Stimulated activated CD4-positive, alpha-beta T cell treated with anti-CD3 and anti-CD28 coated beads, TNF-alpha, amount 100 ng/mL, for 1 hour (primary cell): ENCODE data around the gene PTPRN2.
"Not testable (repeated sequence)": the region's sequence is repeated elsewhere in the genome, so short reads cannot be mapped to it uniquely, and the experiment has no call there.

Source experiments
- DNase-seq, 3 donors: peaks; one replicate each; pipeline ENCODE4 v3.0.0-alpha.2; 2020; ENCODE audit warnings: low read depth in 3 of 3, low spot score in 1 of 3

Gene PTPRN2

DNA sequence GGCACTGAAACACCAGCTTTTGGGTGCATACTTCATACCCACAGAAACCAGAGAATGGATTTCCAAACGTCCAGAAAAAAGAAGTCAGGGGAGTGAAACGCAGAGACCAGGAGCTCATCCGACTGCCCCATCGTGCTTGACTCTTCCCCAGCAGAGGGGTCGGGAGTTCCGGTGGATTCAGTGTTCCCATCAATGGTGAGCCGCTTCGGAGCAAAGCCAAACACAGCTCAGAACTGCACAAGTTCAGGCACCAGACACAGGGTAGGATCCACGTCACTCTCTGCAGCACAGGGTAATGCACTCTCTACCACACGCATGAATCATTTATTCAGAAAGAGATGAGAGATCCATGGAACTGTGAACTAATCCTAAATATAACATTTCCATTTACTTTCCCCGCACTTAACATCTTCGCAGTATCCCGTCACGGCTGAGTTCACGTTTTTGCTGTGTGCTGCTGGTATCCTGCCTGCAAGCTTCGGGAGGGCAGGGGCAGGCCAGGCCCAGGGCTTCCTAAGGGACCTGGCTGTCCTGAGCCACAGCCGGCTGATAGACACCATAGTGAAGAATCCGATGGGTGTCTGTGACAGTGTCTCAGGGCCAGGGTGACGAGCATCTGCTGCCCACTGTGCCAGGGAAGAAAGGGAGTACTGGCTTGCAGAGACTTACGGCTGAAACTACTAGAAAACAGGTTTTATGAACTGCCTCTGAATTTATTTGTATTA, 545.3 kb downstream of the PTPRN2 start:
- no peak for DNase-seq

DNA sequence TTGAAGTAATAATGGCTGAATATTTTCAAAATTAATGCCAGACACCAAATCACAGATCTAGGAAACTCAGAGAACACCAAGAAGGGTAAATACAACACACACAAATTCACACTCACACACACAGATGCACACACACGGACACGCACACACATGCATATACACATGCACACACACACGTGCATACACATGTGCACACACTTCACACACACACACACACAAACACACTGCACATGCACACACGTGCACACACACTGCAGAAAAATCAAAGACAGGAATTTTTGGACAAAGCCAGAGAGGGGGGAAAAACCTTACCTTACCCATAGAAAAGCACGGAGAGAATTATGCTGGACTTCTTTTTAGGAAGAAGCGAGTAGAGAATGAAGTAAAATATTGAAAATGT, 547.4 kb downstream of the PTPRN2 start:
- DNase-seq = no peak

GRCh38 chr7:158039270-158039669, 548.4 kb downstream of the PTPRN2 start:
- DNase-seq = no peak

DNA sequence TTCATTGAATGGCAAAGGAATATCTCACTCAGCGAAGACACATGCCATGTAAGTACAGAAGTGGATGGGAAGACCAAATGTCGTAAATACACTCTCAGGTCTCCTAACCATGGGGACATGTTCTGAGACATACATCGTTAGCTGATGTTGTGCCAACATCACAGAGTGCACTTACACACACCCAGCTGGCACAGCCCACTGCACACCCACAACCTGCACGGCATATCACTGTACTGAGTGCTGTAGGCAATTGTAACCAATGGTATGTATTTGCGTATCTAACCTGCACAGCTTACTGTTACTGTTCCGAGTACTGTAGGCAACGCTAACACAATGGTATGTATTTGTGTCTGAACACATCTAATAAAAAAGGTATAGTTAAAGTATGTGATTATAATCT, 550.4 kb downstream of the PTPRN2 start:
- no peak for DNase-seq

- DNase-seq = no peak
These were observed 552.3 kb downstream of the PTPRN2 start for GRCh38 chr7:158035343-158035742.

DNA sequence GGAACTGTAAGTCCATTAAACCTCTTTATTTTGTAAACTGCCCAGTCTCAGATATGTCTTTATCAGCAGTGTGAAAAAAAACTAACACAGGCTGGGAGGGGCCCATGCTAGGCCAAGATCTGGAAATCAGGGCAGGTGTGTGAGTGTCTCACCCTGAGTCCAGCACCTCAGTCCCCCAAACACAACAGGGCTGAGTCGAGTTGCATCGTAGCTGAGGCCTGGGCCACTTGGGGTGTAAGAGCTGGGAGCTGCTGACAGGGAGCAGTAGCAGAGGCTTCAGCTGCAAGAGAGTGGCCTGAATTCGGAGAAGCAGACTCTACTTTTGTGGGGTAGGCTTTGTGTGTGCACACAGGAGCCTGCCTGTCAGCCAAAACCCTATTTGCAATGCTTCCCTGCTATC, 553.1 kb downstream of the PTPRN2 start:
- DNase-seq = no peak

DNA sequence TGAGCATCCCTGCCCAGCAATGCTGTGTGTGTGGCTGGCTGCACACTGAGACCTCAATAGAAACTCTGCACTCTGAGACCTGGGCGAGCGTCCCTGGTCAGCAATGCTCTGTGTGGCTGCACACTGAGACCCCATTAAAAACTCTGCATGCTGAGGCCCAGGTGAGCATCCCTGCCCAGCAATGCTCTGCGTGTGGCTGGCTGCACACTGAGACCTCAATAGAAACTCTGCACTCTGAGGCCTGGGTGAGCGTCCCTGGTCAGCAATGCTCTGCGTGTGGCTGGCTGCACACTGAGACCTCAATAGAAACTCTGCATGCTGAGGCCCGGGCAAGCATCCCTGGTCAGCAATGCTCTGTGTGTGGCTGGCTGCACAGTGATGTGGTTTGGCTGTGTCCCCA, 553.7 kb downstream of the PTPRN2 start:
- DNase-seq = not testable (repeated sequence)

GRCh38 chr7:158033196-158033595, 554.4 kb downstream of the PTPRN2 start:
- DNase-seq = no peak

GRCh38 chr7:158032561-158033115, 555.0 kb downstream of the PTPRN2 start:
- DNase-seq = no peak

- no peak for DNase-seq
These were observed 555.7 kb downstream of the PTPRN2 start for GRCh38 chr7:158031867-158032308.

- no peak for DNase-seq
These were observed 557.1 kb downstream of the PTPRN2 start for GRCh38 chr7:158030566-158030965.

- DNase-seq = no peak
These were observed 557.6 kb downstream of the PTPRN2 start for GRCh38 chr7:158030071-158030470.

- DNase-seq = no peak
These were observed 558.1 kb downstream of the PTPRN2 start for GRCh38 chr7:158029509-158029908.

DNA sequence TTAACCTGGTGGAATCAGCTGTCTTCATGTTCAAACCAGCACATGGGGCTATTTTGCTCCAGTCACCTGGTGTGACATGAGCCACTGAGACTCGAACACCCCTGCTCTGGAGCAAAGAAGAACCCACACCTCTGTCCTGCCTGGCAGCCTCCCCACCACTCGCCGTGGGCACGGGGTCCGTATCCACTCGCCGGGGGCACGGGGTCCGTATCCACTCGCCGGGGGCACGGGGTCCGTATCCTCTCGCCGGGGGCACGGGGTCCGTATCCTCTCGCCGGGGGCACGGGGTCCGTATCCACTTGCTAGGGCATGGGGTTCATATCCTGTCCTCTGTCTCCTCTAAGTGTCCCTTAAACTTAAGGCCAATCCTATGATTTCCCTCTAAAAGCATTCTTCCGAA, 558.7 kb downstream of the PTPRN2 start:
- DNase-seq = no peak

DNA sequence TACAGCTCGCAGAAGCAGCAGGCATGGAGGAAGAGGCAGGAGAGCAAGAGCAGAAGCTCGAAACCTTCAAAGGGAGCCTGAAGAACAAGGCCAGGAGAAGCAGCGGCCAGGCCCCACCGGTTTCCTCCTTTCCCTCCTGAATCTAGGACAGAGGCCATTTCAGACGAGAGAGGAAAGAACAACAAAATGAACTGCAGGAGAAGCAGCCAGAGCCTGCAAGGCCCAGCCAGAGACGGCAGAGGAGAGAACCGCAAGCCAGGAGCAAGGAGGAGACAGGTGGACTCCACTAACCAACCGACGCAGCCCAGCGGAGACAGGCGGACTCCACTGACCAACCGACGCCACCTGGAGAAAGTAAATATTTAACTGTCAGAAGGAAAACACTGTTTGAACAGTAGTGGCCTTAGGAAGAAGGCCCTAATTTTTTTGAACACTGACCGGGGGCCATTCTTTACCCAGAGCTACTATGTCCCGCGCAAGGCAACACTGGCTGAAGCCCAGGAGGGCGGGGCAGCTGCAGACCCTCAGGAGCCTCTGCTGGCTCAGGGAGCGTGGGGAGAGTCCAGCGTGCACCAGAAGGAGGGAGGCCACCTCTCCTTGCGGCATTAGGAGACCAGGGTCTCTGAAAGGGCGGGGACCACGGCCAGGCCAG, 559.2 kb downstream of the PTPRN2 start:
- DNase-seq = no peak

DNA sequence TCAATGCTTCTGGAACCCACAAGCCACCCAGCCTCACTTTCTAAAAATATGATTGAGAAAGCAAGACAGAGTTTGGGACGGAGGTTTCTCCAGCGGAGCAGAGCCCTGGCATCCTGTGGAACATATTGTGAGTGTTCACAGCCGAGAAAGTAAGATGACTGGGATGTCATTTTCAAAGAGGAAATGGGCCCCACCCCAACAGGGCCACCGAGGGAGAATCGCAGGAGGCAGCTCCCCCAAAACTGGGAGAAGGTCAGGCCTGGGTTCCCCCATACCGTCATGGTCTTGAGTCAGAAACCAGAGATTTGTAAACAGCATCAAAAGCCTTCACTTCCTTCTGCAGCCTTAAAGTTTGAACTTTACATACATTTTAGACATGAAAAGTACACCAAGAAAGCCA, 560.0 kb downstream of the PTPRN2 start:
- no peak for DNase-seq

DNA sequence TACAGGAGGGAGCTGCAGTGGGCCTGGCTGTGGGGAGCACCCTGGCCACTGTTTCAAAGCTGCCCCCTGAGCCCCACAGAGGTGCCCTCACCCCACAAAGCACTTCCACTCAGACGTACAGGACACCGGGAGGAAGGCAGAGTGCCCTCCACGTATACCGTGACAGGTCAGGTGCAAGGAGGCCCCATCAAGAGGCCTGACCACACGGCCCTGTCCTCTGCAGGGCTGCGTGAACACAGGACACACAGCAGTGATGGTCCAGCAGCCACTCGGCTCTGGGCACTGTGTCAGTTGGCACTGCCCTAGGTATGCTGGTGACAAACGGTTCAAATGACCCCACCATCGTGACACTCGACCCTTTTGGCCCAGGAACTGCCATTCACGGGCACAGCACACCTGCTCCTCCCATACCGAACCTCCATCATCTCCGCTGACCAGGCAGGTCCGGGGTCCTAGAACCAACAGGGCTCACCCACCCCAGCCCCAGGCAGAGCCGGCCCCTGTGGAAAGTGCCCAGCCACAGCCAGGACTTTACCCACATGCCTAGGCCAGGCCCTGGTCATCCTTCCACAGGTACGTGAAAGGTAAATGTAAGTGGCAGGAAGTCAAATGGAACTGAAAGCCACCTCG, 560.9 kb downstream of the PTPRN2 start:
- DNase-seq = no peak

GRCh38 chr7:158025686-158026600, 561.7 kb downstream of the PTPRN2 start:
- DNase-seq = no peak

DNA sequence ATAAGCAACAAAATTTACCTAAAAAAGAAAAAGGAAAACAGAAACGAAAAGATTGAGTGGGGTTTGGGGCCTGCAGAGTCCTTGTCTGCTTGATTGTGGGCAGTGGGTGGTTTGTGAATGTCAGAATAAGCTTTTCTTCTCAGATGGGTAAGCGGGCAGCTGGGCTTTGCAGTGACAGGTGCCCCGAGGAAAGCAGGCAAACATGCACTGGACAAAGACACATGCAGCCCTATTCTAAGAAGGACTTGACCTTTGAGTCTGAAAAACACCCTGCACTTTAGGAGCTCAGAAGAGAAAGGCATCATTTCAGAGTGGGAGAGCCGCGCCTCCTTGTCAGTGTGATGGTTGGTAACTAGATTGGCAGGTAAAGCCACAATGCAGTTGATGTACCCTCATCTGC, 562.7 kb downstream of the PTPRN2 start:
- DNase-seq = no peak

GRCh38 chr7:158024351-158024715, 563.3 kb downstream of the PTPRN2 start:
- DNase-seq = no peak

GRCh38 chr7:158023681-158024350, 563.8 kb downstream of the PTPRN2 start:
- DNase-seq = no peak
